Activated naive CD4-positive, alpha-beta T cell treated with Interleukin-2 at 50 U/mL for 16 hours (primary cell): ENCODE results near the gene CMIP.
"Not testable (repeated sequence)": the region's sequence is repeated elsewhere in the genome, so short reads cannot be mapped to it uniquely, and the experiment has no call there.

Experiments used
- DNase-seq: peaks from one replicate; pipeline ENCODE4 v3.0.0-alpha.2; 2020

Gene CMIP

GRCh38 chr16:81572386-81573144 lies 128.0 kb downstream of the CMIP start:
- no peak for DNase-seq

DNA sequence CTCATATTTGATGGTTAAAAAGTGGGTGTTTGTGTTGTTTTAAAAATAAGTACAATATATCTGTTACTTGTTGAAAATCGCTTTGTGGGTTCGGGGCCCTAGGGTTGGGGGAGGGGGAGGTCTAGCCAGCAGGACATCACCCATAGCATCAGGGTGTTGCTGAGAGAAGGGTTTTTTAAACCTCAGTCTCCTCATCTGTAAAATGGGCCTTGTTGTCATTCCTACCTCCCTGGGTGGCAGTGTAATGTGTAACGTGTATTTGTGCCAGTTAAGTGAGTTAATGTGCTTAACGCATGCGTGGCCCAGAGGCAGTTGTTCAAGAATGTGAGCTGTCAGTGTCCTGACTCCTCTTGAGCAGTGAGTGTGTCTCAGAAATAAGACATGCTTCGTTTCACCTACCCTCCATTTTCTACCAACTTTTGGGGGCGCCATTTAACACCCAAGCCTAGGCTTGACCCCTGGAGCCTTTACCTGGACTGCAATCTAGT lies 129.0 kb downstream of the CMIP start:
- DNase-seq = no peak

GRCh38 chr16:81574168-81574567 lies 129.6 kb downstream of the CMIP start:
- DNase-seq = no peak

GRCh38 chr16:81575307-81575706 lies 130.7 kb downstream of the CMIP start:
- DNase-seq = no peak

GRCh38 chr16:81575834-81576233 lies 131.2 kb downstream of the CMIP start:
- DNase-seq = no peak

DNA sequence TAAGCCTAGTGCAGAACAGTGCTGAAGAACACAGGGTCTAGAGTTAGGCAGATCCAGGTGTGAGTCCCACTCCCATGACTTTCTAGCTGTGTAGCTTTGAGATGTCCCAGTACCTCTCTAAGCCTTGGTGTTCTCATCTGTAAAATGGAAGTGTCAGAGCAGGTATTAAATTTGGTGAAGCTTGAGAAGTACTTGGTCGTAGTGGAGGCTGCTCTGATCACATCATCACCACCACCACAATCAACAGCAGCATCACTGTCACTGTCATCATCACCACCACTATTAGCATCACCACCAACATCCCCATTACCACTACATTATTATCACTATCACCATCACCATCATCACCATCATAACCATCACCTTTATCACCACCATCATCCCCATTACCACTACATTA lies 132.1 kb downstream of the CMIP start:
- DNase-seq = no peak

- DNase-seq = not testable (repeated sequence)
These were observed 132.7 kb downstream of the CMIP start for GRCh38 chr16:81577272-81577671.

GRCh38 chr16:81578076-81578475 lies 133.5 kb downstream of the CMIP start:
- DNase-seq = no peak

DNA sequence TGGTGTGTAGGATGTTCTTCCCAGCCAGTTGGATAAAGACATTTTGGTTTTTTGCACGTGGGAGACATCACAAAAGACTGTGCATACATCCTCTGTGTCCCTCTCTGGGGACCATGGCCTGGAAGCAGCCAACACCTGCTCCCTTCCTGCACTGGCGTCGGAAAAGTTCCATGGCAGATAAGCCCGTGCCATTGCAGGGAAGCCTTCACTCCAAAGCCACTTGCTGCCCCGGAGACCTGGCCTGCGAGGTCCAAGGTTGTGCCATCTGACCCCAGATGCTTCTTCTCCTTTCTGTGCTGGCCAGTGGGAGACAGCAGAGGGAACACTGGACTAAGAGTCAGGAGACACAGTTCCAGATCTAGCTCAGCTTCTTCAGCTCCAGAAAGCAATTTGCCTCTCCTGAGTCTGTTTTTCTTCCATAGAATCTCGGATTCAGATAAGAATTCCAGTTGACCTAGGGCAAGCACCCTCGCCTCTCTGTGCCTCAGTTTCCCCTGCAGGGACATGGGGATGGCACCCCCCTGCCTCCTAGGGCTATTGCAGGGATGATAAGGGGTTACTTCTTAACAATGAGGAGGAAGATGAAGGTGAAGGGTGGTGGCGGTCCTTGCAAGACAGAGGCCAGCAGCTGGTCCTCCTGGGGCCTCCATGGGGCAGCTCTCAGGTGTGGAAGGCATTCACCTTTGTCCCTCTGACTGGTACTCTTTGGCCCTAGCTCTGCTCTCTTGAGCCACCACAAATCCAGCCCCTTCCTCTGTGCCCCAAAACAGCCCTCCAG lies 134.2 kb downstream of the CMIP start:
- DNase-seq = no peak

- DNase-seq = no peak
These were observed 136.5 kb downstream of the CMIP start for GRCh38 chr16:81581107-81581506.

DNA sequence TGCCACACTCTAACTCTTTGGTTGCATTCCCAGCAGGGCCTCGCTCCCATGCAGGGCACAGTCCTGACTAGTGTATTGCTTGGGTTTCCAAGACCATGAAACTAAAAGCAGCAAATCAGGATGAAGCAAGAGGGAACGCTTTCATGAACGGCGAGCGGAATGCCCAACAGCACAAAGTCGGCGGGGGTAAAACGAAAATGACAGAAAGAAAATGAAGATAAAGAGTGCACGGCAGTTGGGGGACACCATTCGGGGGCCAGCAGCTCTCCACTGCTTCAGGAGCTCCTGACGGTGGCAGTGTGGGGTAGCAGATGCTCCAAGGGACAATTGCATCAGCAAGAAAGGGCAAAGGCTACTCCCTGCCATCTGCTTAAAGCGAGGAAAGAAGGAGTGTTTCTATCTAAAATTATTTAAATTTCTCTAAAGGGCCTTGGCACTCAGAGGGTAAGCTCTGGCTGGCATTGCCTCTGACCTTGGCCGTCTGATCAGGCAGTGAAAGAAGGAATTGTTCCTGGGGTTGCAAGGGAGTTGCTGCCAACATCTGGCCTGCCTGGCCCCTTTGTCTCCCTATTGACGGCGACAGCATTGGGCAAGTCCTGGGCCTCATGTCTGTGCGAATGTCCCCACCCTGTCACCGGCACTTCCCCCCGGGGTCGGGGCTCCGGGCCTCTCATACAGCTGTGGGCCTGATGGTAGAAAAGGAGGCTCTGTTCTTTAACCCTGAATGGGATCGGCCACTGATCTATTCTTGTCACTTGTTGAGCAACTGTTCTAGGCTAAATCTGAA lies 138.2 kb downstream of the CMIP start:
- DNase-seq = no peak

GRCh38 chr16:81583893-81584631 lies 139.5 kb downstream of the CMIP start:
- DNase-seq = no peak

GRCh38 chr16:81585785-81586184 lies 141.2 kb downstream of the CMIP start:
- DNase-seq = no peak

- DNase-seq = no peak
These were observed 141.8 kb downstream of the CMIP start for GRCh38 chr16:81586417-81586816.

DNA sequence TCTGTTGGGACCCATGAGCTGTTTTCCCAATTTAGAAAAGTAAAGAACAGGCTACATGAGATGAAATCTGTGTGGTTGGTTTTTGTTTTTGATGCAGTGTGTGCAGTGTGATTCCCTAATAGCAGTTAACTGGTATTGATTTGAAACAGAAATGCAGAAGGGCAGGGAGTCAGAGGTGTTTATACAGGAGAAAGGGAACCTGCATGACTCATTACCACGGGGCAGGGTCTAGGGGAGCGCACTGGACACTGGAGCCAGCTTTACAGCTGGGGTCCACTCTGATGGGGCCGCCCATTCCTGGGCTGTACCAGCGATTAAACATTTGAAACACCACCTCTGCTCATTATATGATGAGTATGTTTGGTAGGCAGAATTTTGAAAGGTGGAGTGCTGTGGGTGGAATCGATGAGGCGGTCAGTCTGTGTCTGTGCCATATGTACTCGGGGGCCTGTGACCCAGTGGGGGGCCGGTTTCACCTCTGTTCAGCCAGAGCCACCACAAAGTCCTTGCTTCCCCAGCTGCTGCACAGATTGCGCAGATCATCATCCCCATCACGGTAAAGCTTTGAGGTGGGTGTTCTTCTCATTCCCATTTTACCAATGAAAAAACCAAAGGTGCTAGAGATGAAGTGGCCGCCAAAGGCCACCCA lies 142.5 kb downstream of the CMIP start:
- no peak for DNase-seq

- DNase-seq = no peak
These were observed 143.1 kb downstream of the CMIP start for GRCh38 chr16:81587626-81588160.

GRCh38 chr16:81588326-81589081 lies 143.9 kb downstream of the CMIP start:
- no peak for DNase-seq

DNA sequence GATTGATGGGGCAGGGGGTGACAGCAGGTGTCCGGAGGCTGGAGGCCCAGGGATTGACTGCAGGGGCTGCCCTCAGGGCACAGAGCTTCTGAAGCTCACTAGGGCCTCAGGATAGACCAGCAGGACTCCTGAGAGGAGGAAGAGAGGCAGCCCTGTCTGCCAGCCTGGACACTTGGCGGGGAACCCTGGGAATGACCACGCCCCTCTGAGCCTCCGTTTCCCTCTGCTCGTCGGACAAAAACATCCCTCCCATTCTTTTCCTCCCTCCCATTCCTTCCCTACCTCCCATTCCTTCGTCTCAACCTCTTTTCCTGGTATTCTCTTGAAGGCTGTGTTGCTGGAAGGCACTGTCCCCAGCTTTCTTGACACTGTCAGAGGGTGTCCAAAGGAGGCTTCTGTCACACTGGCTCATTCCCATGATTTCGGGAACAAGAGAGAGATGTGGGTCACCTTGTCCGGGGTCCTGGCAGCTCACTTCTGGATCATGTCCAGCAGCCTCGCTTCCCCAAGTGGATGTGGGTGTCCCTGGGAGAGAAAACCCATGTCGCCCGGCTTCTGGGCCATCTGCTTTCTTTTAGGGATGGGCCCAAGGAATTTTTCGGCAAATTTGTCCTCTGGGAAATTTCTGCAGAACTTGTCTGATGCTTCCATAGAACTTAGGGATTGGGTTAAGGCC lies 145.5 kb downstream of the CMIP start:
- no peak for DNase-seq

GRCh38 chr16:81590714-81591544 lies 146.3 kb downstream of the CMIP start:
- DNase-seq = no peak

- DNase-seq = no peak
These were observed 146.9 kb downstream of the CMIP start for GRCh38 chr16:81591545-81591870.
